ENCODE measurements around the gene ZC3H12C.

The ZC3H12C gene

GRCh38 chr11:110096496-110096895, 3.3 kb downstream of the ZC3H12C start:
- TF ChIP-seq CTCF (IDR thresholded peaks at IDR 0.05; ENCODE audit: poor library complexity, severe bottlenecking) = no peak
- Histone ChIP-seq H3K4me3 (ENCODE audit: severe bottlenecking) (no peak overlapping the region), H3K27me3 (ENCODE audit: insufficient read depth, poor library complexity, severe bottlenecking) (no peaks in the 10 kb centered on the region), H3K36me3 (ENCODE audit: low read depth) (peaks cover 9% of the 10 kb centered on the region), H3K4me1 (ENCODE audit: insufficient read depth, poor library complexity, severe bottlenecking) (peaks cover 54% of the 10 kb centered on the region), H3K9me3 (ENCODE audit: severe bottlenecking) (no peaks in the 10 kb centered on the region), H3K27ac (ENCODE audit: poor library complexity, severe bottlenecking) (no peak overlapping the region)
- DNase-seq (ENCODE audit: low spot score) (no peak), ATAC-seq (ENCODE audit: low read depth) (no peak)

DNA sequence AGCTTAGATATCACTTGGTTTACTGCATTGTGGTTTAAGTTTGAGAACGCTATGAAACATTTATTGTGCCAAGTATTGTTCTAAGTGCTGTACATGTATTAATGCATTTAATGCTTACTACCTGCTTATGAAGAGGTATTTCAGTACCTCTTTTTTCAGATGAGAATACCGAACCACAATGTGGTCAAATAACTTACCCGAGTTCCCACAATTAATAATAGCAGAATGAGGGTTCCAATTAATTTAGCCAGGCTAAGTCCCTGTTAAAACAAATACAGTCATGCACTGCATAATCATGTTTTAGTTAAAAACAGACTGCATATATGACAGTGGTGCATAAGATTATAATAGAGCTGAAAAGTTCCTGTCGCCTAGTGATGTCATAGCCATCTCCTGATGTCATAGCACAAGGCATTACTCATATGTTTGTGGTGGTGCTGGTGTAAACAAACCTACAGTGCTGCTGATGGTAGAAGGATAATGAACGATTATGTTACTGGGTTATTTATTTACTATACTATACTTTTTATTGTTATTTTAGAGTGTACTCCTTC, 4.3 kb downstream of the ZC3H12C start:
- H3K9me3 ChIP-seq (ENCODE audit: severe bottlenecking) = no peaks in the 10 kb centered on the region
- DNase-seq (ENCODE audit: low spot score) (no peak), ATAC-seq (ENCODE audit: low read depth) (no peak)
- no peaks in the 10 kb centered on the region for H3K27me3 ChIP-seq (ENCODE audit: insufficient read depth, poor library complexity, severe bottlenecking)
- no peak overlapping the region for H3K27ac ChIP-seq (ENCODE audit: poor library complexity, severe bottlenecking)
- peaks cover 17% of the 10 kb centered on the region for H3K36me3 ChIP-seq (ENCODE audit: low read depth)
- peaks cover 48% of the 10 kb centered on the region for H3K4me1 ChIP-seq (ENCODE audit: insufficient read depth, poor library complexity, severe bottlenecking)
- no peak for TF ChIP-seq CTCF (IDR thresholded peaks at IDR 0.05; ENCODE audit: poor library complexity, severe bottlenecking)
- no peak overlapping the region for H3K4me3 ChIP-seq (ENCODE audit: severe bottlenecking)

DNA sequence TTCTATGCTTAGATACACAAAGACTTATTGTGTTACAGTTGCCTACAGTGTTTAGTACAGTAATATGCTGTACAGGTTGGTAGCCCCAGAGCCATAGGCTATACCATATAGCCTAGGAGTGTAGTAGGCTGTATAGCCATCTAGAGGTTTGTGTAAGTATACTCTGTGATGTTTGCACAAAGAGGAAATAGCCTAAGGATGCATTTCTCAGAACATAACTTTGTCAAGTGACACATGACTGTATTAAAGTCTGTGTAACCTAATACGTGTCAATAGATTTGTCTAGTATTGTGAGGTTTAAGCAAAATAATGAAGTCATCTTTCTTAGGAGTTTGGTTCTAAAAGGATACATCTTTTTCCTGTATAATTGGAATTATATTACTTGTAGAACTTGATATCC, 5.5 kb downstream of the ZC3H12C start:
- Histone ChIP-seq H3K27ac (ENCODE audit: poor library complexity, severe bottlenecking) (no peak overlapping the region), H3K9me3 (ENCODE audit: severe bottlenecking) (no peaks in the 10 kb centered on the region), H3K4me1 (ENCODE audit: insufficient read depth, poor library complexity, severe bottlenecking) (peaks cover 48% of the 10 kb centered on the region), H3K36me3 (ENCODE audit: low read depth) (peaks cover 23% of the 10 kb centered on the region), H3K4me3 (ENCODE audit: severe bottlenecking) (no peak overlapping the region), H3K27me3 (ENCODE audit: insufficient read depth, poor library complexity, severe bottlenecking) (no peaks in the 10 kb centered on the region)
- TF ChIP-seq CTCF (IDR thresholded peaks at IDR 0.05; ENCODE audit: poor library complexity, severe bottlenecking) = peak; percentile 15
- peak; percentile 66 for ATAC-seq (ENCODE audit: low read depth)
- DNase-seq (ENCODE audit: low spot score) = no peak

GRCh38 chr11:110100476-110101240, 7.5 kb downstream of the ZC3H12C start:
- ATAC-seq (ENCODE audit: low read depth) (no peak), DNase-seq (ENCODE audit: low spot score) (no peak)
- Histone ChIP-seq H3K27me3 (ENCODE audit: insufficient read depth, poor library complexity, severe bottlenecking) (no peaks in the 10 kb centered on the region), H3K4me3 (ENCODE audit: severe bottlenecking) (no peak overlapping the region), H3K27ac (ENCODE audit: poor library complexity, severe bottlenecking) (no peak overlapping the region), H3K36me3 (ENCODE audit: low read depth) (peaks cover 31% of the 10 kb centered on the region), H3K4me1 (ENCODE audit: insufficient read depth, poor library complexity, severe bottlenecking) (peaks cover 36% of the 10 kb centered on the region), H3K9me3 (ENCODE audit: severe bottlenecking) (no peaks in the 10 kb centered on the region)
- no peak for TF ChIP-seq CTCF (IDR thresholded peaks at IDR 0.05; ENCODE audit: poor library complexity, severe bottlenecking)

DNA sequence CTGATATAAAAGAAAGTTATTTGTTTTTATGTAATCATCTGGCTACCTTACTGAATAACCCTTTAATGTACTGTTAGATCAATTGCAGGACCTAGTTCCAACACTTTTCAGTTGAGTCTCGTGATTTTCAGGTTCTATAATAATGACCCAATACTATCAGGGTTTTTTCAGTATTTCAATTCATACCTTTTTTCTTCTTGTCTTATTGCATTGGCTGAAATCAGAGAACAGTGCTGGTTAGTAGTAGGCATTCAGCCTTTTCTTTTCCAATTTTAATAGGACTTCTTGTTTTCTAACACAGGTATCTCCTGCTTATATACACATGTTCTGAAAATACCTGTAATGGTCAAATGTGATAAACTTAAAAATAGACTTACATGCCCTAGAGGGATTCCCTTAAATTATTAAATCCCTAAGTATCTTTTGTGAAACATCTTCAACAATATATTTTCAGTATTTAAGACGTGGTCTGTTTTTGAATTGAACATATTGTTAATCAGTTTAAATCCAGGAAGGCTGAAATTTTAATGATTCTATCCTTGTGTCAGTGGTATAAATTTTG, 13.6 kb downstream of the ZC3H12C start:
- ATAC-seq (ENCODE audit: low read depth) = no peak
- Histone ChIP-seq H3K9me3 (ENCODE audit: severe bottlenecking) (peaks cover 4% of the 10 kb centered on the region), H3K4me1 (ENCODE audit: insufficient read depth, poor library complexity, severe bottlenecking) (no peaks in the 10 kb centered on the region)

More for the DNA sequence above, 13.6 kb downstream of the ZC3H12C start:
- no peak for DNase-seq (ENCODE audit: low spot score)
- no peak for TF ChIP-seq CTCF (IDR thresholded peaks at IDR 0.05; ENCODE audit: poor library complexity, severe bottlenecking)
- no peak overlapping the region for H3K4me3 ChIP-seq (ENCODE audit: severe bottlenecking)
- no peaks in the 10 kb centered on the region for H3K27me3 ChIP-seq (ENCODE audit: insufficient read depth, poor library complexity, severe bottlenecking)
- peaks cover 23% of the 10 kb centered on the region for H3K36me3 ChIP-seq (ENCODE audit: low read depth)
- H3K27ac ChIP-seq (ENCODE audit: poor library complexity, severe bottlenecking) = no peak overlapping the region

All from RWPE2 (cell line).